Spinal cord (tissue), 10 donors: ENCODE results near the gene NFATC4. TPM values are rescaled to one million over a fixed set of nuclear protein-coding genes. Genes with fewer than 3 reads are reported as not detected.
"Not testable (repeated sequence)": the region's sequence is repeated elsewhere in the genome, so short reads cannot be mapped to it uniquely, and the experiment has no call there.

ENCODE experiments used
- DNase-seq, 6 donors: peaks; one replicate each; pipeline versions ENCODE4 v3.0.0 to v3.0.0-alpha.2; 2013 to 2015; ENCODE audit warnings: low spot score in 6 of 6, low read depth in 4 of 6
- H3K27ac ChIP-seq: one replicate; pipeline ENCODE4 v1.5.1; 2013; ENCODE audit warnings: low read depth, low read length, control low read depth
- H3K27me3 ChIP-seq: one replicate; pipeline ENCODE4 v1.6.1; 2013; ENCODE audit warnings: low read length; ENCODE audit not compliant: control insufficient read depth, insufficient read depth
- H3K36me3 ChIP-seq: one replicate; pipeline ENCODE4 v1.6.1; 2013; ENCODE audit warnings: low read length; ENCODE audit not compliant: control insufficient read depth, insufficient read depth
- H3K4me1 ChIP-seq: one replicate; pipeline ENCODE4 v1.6.1; 2013; ENCODE audit warnings: low read length; ENCODE audit not compliant: control insufficient read depth, insufficient read depth
- H3K4me3 ChIP-seq: one replicate; pipeline ENCODE4 v1.5.1; 2013; ENCODE audit warnings: low read depth, low read length, control low read depth
- H3K9me3 ChIP-seq: one replicate; pipeline ENCODE4 v1.6.1; 2013; ENCODE audit warnings: low read length; ENCODE audit not compliant: control insufficient read depth, insufficient read depth
- WGBS: methylation state at CpG from one replicate; pipeline ENCODE4 v1.1.5; 2013; ENCODE audit warnings: missing lambda C conversion rate; ENCODE audit not compliant: insufficient coverage; 5-methylcytosine and 5-hydroxymethylcytosine counted together
- polyA plus RNA-seq, 2 donors: library from polyadenylated mRNA; unstranded; fragments of 120-200 nt; gene quantifications; one replicate each; pipeline ENCODE4 v1.2.1, GENCODE V29; 2013; ENCODE audit not compliant: insufficient read length in 2 of 2
- total RNA-seq, 2 donors: library from RNA; depleted of rRNA in 1 of 2; stranded (reverse); fragments of 120-200 nt in 1 of 2; fragments of >200 nt in 1 of 2; gene quantifications; one replicate each; pipeline versions ENCODE4 v1.2.3 to v1.2.4, GENCODE V29; 2013 to 2014
- donor health status: healthy.

Gene NFATC4
- total and polyA plus RNA-seq, 4 donors: 10.8 to 63.3 (median 32.8) TPM

DNA sequence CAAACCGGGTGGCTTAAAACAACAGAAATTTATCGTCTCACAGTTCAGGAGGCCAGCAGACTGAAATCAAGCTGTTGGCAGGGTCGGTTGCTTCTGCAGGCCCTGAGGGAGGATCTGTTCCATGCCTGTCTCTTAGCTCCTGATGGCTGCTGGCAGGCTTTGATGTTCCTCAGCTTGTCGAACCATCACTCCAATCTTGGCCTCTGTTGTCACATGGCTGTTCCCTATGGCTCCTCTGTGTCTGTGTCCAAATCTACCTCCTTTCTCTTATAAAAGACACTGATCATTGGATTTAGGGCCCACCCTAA is 14.0 kb downstream of the NFATC4 start:
- no peak overlapping the region for H3K27ac ChIP-seq
- DNase-seq: no peak
- H3K4me3 ChIP-seq: no peak overlapping the region
- no peaks in the 10 kb centered on the region for H3K4me1 ChIP-seq
- peaks cover 5% of the 10 kb centered on the region for H3K36me3 ChIP-seq
- 80% methylated on average over 4 of the region's 4 CpGs for WGBS
- H3K27me3 ChIP-seq: no peaks in the 10 kb centered on the region
- no peaks in the 10 kb centered on the region for H3K9me3 ChIP-seq

DNA sequence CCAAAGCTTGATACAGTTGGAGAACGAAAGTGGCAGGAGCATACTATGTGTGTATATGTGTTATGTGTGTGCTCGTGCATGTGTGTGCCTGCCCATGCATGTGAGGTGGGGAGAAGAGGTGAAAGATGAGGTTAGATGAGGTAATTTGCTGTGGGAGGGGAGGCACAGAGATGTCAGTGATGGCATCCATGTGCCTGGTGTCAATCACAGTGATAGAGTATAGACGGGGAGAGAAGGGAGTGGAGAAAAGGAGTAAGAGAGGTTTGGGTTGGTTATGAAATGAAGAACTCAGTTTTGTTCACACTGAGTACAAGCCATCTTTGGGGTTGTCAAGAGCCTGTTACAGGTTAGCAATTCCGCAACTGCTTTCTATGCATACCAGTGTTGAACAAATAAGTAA is 16.2 kb downstream of the NFATC4 start:
- Histone ChIP-seq H3K27me3 (no peaks in the 10 kb centered on the region), H3K4me3 (no peak overlapping the region), H3K9me3 (no peaks in the 10 kb centered on the region), H3K4me1 (no peaks in the 10 kb centered on the region), H3K27ac (no peak overlapping the region), H3K36me3 (no peaks in the 10 kb centered on the region)
- no peak for DNase-seq
- WGBS: 93% methylated on average over 4 of the region's 4 CpGs

DNA sequence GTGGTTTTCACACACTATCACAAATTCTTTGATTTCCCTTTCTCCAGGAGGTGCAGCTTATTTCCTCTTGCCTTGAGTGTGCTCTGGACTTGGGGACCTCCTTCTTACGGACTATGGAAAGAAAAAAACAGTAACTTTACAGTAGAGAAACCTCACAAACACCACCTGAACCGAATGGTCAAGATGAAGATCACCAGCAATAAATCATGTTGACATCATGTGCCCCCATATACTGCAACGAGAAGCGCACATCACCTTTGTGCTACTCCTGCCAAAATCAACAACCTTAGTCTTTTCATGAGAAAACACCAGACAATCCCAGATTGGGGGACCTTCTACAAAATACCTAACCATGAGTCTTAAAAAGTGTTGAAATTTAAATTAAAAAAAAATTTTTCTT is 17.5 kb downstream of the NFATC4 start:
- no peaks in the 10 kb centered on the region for H3K27me3 ChIP-seq
- WGBS: 87% methylated on average over 2 of the region's 4 CpGs
- no peak overlapping the region for H3K27ac ChIP-seq

DNA sequence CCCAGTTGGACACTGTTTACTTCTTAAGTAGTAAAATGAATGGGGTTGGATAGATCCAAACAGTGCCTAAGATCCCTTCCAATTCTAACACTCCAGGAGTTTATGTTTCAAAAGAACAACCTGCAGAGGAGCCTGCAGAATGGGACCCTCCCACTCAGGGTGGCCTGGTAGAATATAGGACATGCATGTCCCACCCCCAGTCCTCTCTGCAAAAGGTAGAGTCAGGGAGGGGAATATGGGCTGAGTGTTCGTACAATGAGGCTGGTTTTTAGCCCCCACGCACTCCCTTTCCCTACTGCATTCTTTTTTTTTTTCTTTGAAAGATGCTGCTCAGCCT is 19.0 kb downstream of the NFATC4 start:
- Histone ChIP-seq H3K4me3 (no peak overlapping the region), H3K27ac (no peak overlapping the region), H3K4me1 (no peaks in the 10 kb centered on the region), H3K27me3 (no peaks in the 10 kb centered on the region), H3K9me3 (no peaks in the 10 kb centered on the region), H3K36me3 (no peaks in the 10 kb centered on the region)
- no peak for DNase-seq
- whole genome bisulfite sequencing: no CpG with 5 or more reads among the region's 2 CpGs

More for the DNA sequence above, 17.5 kb downstream of the NFATC4 start:
- DNase-seq: no peak
- Histone ChIP-seq H3K36me3 (no peaks in the 10 kb centered on the region), H3K4me3 (no peak overlapping the region), H3K4me1 (no peaks in the 10 kb centered on the region), H3K9me3 (no peaks in the 10 kb centered on the region)

DNA sequence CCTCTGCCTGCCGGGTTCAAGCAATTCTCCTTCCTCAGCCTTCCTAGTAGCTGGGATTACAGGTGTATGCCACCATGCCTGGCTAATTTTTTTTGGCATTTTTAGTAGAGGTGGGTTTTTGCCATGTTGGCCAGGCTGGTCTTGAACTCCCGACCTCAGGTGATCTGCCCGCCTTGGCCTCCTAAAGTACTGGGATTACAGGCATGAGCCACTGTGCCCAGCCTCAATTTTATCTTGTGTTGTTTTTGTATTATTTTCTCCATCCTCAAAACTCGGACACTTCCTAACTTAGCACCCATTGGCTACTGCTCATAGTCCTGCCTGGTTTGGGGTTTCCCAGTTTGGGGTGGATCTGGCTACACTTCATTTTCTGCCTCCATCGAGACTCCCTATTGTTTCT is 19.6 kb downstream of the NFATC4 start:
- DNase-seq, H3K36me3 ChIP-seq, H3K9me3 ChIP-seq, H3K27me3 ChIP-seq, H3K4me3 ChIP-seq, H3K27ac ChIP-seq, H3K4me1 ChIP-seq: not testable (repeated sequence)
- WGBS: 57% methylated on average over 1 of the region's 5 CpGs

DNA sequence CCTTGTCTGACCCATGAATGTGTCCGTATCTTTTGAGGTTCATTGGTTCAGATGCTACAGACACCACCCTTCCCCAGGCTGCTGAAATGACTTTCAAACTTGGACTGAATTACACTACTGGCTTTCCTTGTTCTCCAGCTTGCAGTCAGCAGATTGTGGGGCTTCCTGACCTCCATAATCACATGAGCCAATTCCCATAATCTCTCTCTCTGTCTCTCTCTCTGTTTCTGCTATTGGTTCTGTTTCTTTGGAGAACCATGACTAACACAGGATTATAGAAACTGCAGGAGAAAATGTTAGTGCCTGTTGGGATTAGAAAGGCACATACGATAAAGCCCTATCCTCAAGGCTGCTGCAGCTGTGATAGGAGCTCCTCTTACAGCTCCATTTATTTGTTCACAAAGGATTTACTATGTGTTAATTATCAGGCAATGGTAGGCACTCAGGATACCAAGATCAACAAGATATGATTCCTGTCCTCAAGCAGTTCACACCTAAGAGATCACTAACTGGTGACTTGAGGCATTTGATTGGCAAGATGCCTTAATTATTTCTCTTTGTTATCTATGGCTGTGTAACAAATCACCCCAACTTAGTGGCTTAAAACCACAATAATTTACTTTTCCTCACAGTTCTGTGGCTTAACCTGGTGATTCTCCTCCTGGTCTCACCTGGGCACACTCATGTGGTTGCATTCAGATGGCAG is 20.6 kb downstream of the NFATC4 start:
- H3K36me3 ChIP-seq: no peaks in the 10 kb centered on the region
- no peak overlapping the region for H3K4me3 ChIP-seq
- 33% methylated on average over 1 of the region's 2 CpGs for WGBS
- no peak overlapping the region for H3K27ac ChIP-seq
- H3K9me3 ChIP-seq: no peaks in the 10 kb centered on the region
- no peaks in the 10 kb centered on the region for H3K27me3 ChIP-seq
- no peak for DNase-seq
- H3K4me1 ChIP-seq: no peaks in the 10 kb centered on the region

DNA sequence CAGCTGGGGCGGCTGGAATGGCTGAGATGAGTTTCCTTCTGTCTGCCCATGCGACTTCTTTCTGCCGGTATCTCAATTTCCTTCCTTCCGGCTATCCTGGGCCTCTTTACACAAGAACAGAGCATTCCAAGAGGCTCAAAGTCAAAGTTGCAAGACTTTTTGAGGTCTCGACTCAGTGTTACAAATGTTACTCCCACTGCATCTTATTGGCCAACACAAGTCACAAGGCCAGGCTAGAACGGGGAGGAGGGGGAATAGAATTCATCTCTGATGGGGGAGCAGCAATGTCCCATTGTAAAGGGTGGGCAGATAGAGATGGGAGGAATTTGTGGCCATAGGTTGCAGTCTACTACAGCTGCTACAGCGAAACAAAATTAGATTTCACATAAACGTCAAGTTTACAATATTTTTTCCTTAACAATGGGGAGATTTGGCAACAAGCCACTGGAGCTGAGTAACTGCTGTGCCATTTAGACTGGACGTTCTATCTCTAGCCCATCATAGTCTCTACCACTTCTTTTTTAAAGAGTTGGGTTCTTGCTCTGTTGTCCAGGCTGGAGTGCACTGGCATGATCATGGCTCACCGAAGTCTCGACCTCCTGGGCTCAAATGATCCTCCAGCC is 21.4 kb downstream of the NFATC4 start:
- H3K27me3 ChIP-seq: no peaks in the 10 kb centered on the region
- 70% methylated on average over 5 of the region's 11 CpGs for WGBS
- no peaks in the 10 kb centered on the region for H3K9me3 ChIP-seq
- no peaks in the 10 kb centered on the region for H3K4me1 ChIP-seq
- H3K4me3 ChIP-seq: no peak overlapping the region
- no peak overlapping the region for H3K27ac ChIP-seq
- DNase-seq: no peak
- H3K36me3 ChIP-seq: no peaks in the 10 kb centered on the region

DNA sequence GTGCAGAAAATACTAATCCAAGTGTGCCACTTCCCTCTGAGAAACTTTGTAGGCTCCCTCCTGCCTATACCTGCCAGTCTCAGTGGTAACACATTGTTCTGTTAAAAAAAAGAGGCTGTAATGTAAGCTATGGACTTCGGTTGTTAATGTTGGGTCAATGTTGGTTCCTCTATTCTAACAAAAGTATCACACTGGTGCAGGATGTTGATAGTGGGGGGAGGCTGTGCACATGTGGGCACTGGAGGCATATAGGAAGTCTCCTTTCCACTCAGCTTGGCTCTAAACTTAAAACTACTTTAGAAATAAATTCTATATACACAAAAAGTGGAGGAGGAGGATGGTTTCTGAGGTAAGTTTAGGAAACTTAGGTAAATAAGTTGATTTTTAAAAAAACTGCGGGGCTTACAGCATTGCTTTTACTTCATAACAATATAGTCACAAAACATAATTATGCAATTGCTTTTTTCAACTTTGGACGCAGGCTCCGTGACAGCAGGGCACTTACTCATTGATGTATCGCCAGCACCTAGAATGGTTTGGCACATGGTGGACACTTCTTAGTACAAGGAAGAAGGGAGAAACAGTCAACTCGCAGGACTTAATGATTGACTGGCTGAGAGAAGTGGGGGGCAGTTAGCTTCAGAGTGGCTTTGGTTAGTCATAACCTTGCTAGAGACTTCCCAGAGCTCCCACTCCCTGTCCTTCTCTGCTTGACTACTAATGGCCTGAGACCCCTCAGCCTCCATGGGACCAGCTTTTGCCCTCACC is 22.9 kb downstream of the NFATC4 start:
- no peak overlapping the region for H3K4me3 ChIP-seq
- no peaks in the 10 kb centered on the region for H3K9me3 ChIP-seq
- H3K36me3 ChIP-seq: no peaks in the 10 kb centered on the region
- no peaks in the 10 kb centered on the region for H3K27me3 ChIP-seq
- WGBS: 81% methylated on average over 3 of the region's 6 CpGs
- DNase-seq: no peak
- H3K4me1 ChIP-seq: no peaks in the 10 kb centered on the region
- no peak overlapping the region for H3K27ac ChIP-seq

DNA sequence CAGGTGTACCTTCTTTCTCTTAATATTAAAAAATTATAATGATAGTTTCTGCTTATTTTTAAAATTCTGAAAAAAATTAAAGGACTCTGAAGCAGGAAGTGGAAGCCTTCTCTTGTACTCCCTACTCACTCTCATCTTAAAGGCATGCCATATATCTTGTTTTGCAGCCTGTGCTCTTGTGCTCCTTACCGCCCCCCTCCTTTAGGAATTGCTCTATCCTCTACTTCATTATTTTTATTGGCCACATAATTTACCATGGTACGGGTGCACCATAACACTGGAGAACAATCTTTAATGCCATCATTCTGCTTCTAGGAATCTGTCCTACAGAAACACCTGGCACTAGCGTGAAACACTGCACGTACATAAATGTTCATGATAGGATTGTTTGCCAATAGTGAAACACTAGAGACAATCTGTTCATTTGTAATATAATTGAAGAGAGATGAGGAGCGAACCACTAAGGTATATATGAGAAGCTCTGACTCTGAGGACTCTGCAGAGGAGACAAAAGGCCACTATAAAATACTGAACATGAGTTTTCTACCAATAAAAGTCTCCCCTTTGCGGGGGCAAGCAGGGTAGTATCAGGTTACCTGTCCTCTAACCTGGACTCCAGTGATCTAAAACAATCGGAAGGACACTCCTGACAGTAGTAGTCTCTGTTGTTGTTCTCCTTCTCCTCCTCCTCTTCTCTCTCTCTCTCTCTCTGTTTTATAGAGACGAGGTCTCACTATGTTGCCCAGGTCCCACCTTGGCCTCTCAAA is 24.5 kb downstream of the NFATC4 start:
- Histone ChIP-seq H3K4me3 (no peak overlapping the region), H3K27me3 (no peaks in the 10 kb centered on the region), H3K4me1 (no peaks in the 10 kb centered on the region), H3K9me3 (no peaks in the 10 kb centered on the region), H3K36me3 (no peaks in the 10 kb centered on the region), H3K27ac (no peak overlapping the region)
- peak in 1 of 6 donors; percentile 41 for DNase-seq
- WGBS: 53% methylated on average over 4 of the region's 8 CpGs
